Type B pancreatic cell (in vitro differentiated cells): ENCODE data around the gene RPL22. TPM values are rescaled to one million over a fixed set of nuclear protein-coding genes. Genes with fewer than 3 reads are reported as not detected.

Experiments
- DNase-seq: peaks from one replicate; pipeline ENCODE4 v3.0.0; 2021; ENCODE audit warnings: mixed read lengths; ENCODE audit not compliant: unreplicated experiment; ENCODE audit errors: extremely low spot score
- H3K27ac Mint-ChIP-seq: 2 replicates; pipeline ENCODE4 v1.8.0; 2021; ENCODE audit warnings: mild to moderate bottlenecking, mixed read lengths
- H3K27me3 Mint-ChIP-seq: 2 replicates; pipeline ENCODE4 v1.8.0; 2021; ENCODE audit warnings: mixed read lengths
- H3K36me3 Mint-ChIP-seq: 2 replicates; pipeline ENCODE4 v1.8.0; 2021; ENCODE audit warnings: mixed read lengths
- H3K4me1 Mint-ChIP-seq: one replicate; pipeline ENCODE4 v1.8.0; 2021; ENCODE audit warnings: mixed read lengths; ENCODE audit not compliant: unreplicated experiment
- H3K4me3 Mint-ChIP-seq: 2 replicates; pipeline ENCODE4 v1.8.0; 2021; ENCODE audit warnings: mild to moderate bottlenecking, mixed read lengths
- H3K9me3 Mint-ChIP-seq: 2 replicates; pipeline ENCODE4 v1.8.0; 2021; ENCODE audit warnings: mixed read lengths
- total RNA-seq: library from RNA; stranded (reverse); gene quantifications from 2 replicates; pipeline ENCODE4 v1.2.1, GENCODE V29; 2021; ENCODE audit warnings: low replicate concordance
- TF ChIP-seq, protein P1 (sequence below): fragments of 200-600 bp; sonication (generic); conservative IDR thresholded peaks from 2 replicates; pipeline ENCODE4 v1.5.0; 2021; ENCODE audit warnings: antibody characterized with exemption, mild to moderate bottlenecking

RPL22 gene
- total RNA-seq, 1 donor from 2014 or later: 499 TPM

DNA sequence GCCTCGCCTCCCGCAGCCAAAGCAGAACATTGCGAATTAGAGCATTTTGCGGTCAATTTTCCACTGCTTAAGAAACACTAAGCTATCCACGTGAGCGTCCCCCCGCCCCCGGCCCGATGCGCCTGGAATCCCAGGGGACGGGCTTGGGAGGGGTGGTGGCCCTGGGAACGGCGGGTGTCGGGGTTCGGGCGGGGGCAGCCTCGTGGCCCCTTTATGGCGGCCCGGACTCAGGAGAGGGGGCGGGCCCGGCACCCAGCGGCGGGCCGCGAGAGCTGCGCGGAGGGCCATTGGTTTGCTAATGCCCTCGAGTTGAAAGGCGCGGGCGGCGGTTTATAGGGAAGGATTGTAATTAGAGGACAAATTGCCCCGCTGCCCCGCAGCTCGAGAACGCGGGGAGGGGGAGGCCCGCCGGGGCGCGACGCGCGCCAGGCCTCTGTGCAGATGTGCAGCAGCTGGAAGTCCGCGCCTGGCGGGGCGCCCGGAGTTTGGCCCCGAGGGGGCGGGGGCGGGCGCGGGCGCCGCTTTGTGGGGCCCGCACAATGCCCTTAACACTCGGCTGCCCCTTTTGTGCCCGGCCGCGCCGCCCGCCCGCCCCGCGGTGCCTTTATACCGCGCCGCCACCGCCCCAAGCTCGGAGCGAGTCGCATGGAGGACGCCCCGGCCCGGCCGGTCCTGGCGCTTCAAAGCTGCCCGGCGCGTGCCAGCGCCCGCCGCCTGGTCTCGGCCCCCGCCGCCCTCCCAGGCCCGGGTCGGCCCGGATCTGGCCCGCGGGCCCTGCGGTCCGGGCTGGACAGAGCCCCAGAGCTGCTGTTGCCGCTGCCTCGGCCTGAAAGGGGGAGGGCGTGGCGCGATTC, 42.7 kb upstream of the RPL22 start:
- peaks cover 77% of the 10 kb centered on the region for H3K27me3 Mint-ChIP-seq
- no peaks in the 10 kb centered on the region for H3K9me3 Mint-ChIP-seq
- H3K27ac Mint-ChIP-seq: no peak overlapping the region
- TF ChIP-seq, protein P1, sequence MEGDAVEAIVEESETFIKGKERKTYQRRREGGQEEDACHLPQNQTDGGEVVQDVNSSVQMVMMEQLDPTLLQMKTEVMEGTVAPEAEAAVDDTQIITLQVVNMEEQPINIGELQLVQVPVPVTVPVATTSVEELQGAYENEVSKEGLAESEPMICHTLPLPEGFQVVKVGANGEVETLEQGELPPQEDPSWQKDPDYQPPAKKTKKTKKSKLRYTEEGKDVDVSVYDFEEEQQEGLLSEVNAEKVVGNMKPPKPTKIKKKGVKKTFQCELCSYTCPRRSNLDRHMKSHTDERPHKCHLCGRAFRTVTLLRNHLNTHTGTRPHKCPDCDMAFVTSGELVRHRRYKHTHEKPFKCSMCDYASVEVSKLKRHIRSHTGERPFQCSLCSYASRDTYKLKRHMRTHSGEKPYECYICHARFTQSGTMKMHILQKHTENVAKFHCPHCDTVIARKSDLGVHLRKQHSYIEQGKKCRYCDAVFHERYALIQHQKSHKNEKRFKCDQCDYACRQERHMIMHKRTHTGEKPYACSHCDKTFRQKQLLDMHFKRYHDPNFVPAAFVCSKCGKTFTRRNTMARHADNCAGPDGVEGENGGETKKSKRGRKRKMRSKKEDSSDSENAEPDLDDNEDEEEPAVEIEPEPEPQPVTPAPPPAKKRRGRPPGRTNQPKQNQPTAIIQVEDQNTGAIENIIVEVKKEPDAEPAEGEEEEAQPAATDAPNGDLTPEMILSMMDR: no peak
- DNase-seq: no peak
- H3K4me1 Mint-ChIP-seq: peaks cover 14% of the 10 kb centered on the region
- no peaks in the 10 kb centered on the region for H3K36me3 Mint-ChIP-seq
- peak overlapping the region; percentile 78 for H3K4me3 Mint-ChIP-seq

DNA sequence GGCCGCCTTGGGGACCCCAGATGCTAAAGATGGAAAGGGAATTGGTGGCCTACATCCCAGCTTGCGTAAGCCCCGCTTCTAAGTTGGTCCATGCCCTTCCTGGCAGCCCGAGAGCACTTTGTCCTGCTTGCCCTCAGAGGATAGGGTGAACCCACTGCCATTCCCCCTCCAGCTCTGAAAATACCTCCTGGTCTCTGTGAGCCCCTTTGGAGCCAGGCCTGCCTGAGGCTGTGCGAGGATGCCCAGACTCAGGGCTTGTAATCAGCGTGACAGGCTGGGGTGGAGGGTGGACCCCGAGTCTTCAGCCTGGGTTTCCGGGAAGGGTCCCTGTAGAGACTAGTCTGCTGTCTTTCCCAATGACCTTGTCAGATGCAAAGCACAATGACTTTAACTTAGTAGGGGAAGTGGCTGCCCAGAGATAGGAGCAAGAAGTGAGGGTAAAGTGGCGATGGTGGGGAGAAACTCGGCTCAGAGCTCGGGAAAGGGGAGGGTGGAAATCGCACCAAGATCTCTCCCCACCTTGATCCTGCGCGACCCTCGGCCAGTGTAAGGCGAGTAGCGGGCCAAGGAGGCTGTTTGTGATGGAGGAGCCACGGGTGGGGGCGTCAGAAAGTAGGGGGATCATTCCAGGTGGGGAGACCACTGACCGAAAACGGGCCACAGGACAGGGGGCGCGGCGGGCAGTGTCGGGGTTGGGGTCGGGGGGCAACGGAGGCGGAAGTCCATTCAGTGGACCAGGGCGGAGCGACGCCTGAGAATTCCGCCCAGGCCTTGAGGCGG, 41.9 kb upstream of the RPL22 start:
- Mint-ChIP-seq H3K27me3 (peaks cover 69% of the 10 kb centered on the region), H3K4me1 (peaks cover 7% of the 10 kb centered on the region), H3K36me3 (no peaks in the 10 kb centered on the region), H3K4me3 (peak overlapping the region; percentile 78), H3K27ac (no peak overlapping the region), H3K9me3 (no peaks in the 10 kb centered on the region)
- TF ChIP-seq, protein P1: no peak
- DNase-seq: no peak

DNA sequence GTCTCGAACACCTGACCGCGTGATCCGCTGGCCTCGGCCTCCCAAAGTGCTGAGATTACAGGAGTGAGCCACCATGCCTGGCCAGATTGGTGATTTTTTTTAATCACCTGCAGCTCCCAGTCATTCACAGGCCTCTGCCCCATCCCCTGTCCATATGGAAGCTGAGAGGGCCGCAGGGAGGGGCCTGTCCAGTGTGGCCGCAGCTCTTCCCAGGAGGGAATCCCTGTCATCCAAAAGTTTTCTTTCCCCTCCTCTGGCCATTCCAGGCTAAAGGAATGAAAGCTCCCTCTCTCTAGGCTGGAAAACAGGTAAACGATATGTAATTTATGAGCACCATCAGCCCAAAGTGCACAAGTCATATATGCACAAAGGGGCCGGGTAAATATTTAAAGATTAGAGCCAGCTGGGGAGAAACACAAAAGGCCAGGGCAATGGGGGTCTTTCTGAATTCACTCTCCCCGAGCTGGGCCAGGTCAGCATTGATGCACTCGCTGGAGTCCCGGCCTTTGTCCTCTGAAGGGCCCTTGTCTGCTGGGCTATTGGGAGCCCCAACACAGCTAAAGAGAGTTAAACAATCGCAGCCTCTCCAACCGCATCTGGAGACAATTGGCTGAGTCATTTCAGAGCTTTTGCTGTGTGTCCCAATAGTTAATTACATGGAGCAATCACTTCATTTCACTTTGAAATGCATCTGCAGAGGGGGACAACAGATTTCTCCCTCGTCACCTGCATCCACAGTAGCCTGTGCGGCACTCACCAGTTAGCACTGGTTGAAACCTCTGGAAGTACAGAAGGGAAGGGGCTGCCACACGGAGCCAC, 40.8 kb upstream of the RPL22 start:
- Mint-ChIP-seq H3K27ac (no peak overlapping the region), H3K9me3 (no peaks in the 10 kb centered on the region), H3K27me3 (peaks cover 65% of the 10 kb centered on the region), H3K4me3 (no peak overlapping the region), H3K4me1 (peaks cover 7% of the 10 kb centered on the region), H3K36me3 (no peaks in the 10 kb centered on the region)
- no peak for DNase-seq
- TF ChIP-seq, protein P1: no peak

DNA sequence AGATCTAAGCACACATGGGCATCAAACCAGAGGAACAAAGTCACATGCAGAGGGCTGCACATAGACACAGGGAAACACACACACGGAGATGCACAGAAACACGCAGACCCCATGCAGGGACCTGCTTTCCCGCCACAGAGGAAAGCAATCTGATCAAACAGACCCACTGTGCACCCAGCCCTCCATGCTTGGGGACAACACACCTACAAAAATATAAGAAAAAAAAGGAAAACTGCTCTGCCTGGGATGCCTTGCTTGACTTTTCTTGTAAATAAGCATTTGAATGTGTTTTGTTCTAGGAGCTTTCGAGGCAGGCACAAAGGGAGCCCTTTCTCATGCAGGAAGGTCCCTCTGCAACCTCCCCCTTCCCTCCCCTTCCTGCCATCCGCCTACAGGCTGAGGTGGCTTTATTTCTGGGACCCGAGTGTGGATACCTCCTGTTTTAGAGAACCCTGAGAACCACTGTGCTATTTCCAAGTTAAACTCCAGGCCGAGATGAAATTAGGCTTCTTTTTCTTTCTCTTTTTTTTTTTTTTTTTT, 39.9 kb upstream of the RPL22 start:
- Mint-ChIP-seq H3K36me3 (no peaks in the 10 kb centered on the region), H3K4me3 (peak overlapping the region; percentile 51), H3K9me3 (no peaks in the 10 kb centered on the region), H3K27ac (no peak overlapping the region), H3K27me3 (peaks cover 60% of the 10 kb centered on the region), H3K4me1 (peaks cover 13% of the 10 kb centered on the region)
- DNase-seq: no peak
- TF ChIP-seq, protein P1: no peak

DNA sequence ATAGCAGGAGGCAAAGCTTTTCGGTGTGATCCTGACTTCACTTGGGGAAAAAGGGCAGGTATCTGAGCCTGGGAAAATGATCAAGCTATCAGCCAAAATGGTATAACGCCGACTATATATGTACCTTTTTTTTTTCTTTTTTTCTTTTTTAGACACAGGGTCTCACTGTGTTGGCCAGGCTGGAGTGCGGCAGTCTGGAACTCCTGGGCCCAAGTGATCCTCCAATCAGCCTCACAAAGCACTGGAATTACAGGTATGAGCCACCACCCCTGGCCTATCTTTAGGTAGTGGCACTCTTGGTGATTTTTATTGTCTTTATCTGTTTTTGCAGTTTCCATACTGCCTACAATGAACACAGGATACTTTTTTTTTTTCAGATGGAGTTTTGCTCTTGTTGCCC, 37.7 kb upstream of the RPL22 start:
- peaks cover 18% of the 10 kb centered on the region for H3K4me1 Mint-ChIP-seq
- peaks cover 4% of the 10 kb centered on the region for H3K36me3 Mint-ChIP-seq
- no peak for DNase-seq
- no peaks in the 10 kb centered on the region for H3K9me3 Mint-ChIP-seq
- TF ChIP-seq, protein P1: no peak
- peak overlapping the region; percentile 73 for H3K4me3 Mint-ChIP-seq
- peaks cover 44% of the 10 kb centered on the region for H3K27me3 Mint-ChIP-seq
- H3K27ac Mint-ChIP-seq: peak overlapping the region; percentile 43
